ENCODE data around the gene SUPT5H.
A peak's percentile ranks its signal among the peaks of the same experiment; 100 is the strongest.

SUPT5H gene

DNA sequence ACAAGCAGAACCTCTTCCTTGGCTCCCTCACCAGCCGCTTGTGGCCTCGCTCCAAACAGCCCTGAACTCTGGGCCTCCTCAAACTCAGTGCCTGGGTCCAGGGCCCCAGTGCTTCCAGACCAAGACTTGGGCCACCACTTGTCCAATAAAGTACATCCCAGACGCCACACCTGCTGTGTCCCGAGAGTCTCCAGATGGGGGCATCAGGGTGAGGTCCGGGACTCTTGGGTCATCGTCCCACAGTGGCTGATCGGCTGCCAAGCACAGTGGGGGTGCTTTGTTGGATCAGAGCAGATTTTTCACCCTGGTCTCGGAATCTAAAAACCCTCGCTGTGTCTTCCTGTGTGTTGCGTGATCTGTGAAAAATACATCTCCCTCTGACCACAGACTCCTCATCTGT, 44.4 kb downstream of the SUPT5H start:
- DNase-seq (ENCODE audit: extremely low read depth in 1 of 2, low read depth in 1 of 2) = no peak

GRCh38 chr19:39492225-39492624, 46.8 kb downstream of the SUPT5H start:
- no peak for DNase-seq (ENCODE audit: extremely low read depth in 1 of 2, low read depth in 1 of 2)

- DNase-seq (ENCODE audit: extremely low read depth in 1 of 2, low read depth in 1 of 2) = no peak
Observed at GRCh38 chr19:39492788-39493187, 47.4 kb downstream of the SUPT5H start.

DNA sequence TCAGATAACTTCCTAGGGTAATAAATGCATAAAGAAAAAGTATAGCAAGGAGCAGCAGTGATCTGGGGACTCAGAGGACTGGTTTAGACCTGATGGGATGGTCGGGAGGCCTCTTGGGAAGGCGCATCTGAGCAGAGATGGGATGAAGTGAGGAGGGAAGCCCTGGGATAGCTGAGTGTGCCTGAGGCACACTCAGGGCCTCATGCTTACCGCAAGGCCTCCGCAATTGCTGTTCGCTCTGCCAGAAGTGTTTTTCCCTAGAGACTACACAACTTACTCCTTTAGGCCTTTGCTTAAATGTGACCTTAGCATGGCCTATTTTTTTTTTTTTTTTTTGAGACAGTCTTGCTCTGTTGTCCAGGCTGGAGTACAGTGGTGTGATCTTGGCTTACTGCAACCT, 49.3 kb downstream of the SUPT5H start:
- no peak for DNase-seq (ENCODE audit: extremely low read depth in 1 of 2, low read depth in 1 of 2)

- no peak for DNase-seq (ENCODE audit: extremely low read depth in 1 of 2, low read depth in 1 of 2)
Observed at GRCh38 chr19:39496063-39496462, 50.7 kb downstream of the SUPT5H start.

GRCh38 chr19:39497701-39497995, 52.3 kb downstream of the SUPT5H start:
- DNase-seq (ENCODE audit: extremely low read depth in 1 of 2, low read depth in 1 of 2) = no peak

DNA sequence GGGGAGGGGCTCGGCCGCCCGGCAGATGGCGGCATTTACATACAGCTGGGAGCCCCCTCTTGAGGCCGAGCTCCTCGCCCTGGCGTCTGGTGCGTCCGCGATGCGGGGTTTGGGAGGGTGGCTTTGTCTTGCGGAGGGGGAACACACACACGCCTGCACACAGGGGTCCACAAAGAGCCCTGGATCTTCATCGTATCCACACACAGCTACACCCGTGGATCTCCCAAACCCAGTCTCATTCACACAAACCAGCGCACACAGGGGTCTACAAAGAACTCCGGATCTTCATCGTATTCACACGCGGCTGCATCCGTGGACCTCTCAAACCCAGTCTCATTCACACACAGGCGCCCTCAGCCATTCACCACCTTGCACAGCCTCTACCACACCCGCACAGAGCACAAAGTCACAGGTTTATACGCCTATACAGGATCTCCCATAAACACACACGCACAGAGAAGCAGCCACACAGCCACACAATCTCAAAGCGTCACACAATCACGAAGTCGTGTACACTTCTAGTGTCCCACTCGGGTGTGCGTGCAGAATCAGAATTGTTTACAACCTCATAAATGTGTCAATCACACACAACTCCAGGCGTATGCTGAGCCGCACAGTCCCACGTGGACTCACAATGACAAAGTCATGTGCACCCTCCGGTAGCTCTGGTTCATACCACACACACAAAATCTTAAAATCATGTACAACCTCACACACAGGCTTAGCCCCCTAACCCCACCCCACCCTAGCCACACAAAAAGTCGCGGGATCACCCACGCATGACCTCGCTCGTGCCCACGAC, 52.8 kb downstream of the SUPT5H start:
- DNase-seq (ENCODE audit: extremely low read depth in 1 of 2, low read depth in 1 of 2) = no peak

GRCh38 chr19:39498798-39499642, 53.6 kb downstream of the SUPT5H start, which contains the start of gene DLL3:
DLL3 (plus strand) TSS chr19:39498947; CDS start chr19:39498975, 28 bp downstream.
- DNase-seq (ENCODE audit: extremely low read depth in 1 of 2, low read depth in 1 of 2) = no peak

GRCh38 chr19:39499932-39500331, 54.5 kb downstream of the SUPT5H start:
- DNase-seq (ENCODE audit: extremely low read depth in 1 of 2, low read depth in 1 of 2) = no peak

DNA sequence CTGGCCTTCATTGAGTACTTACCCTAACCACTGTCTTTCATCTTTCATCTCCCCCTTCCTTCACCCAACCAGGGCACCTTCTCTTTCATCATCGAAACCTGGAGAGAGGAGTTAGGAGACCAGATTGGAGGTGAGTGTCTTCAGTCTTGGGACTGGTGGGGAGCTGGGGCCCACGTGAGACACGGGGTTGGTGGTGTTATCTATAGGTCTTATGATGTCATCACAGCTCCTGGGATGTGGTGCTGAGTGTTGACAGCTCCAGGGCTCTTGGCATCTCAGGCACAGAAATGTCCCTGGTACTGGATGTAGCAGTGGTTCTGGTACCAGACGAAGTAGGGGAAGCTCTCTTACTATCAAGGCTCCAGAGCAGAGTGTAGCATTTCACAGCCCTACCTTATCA, 55.2 kb downstream of the SUPT5H start:
- no peak for DNase-seq (ENCODE audit: extremely low read depth in 1 of 2, low read depth in 1 of 2)

DNA sequence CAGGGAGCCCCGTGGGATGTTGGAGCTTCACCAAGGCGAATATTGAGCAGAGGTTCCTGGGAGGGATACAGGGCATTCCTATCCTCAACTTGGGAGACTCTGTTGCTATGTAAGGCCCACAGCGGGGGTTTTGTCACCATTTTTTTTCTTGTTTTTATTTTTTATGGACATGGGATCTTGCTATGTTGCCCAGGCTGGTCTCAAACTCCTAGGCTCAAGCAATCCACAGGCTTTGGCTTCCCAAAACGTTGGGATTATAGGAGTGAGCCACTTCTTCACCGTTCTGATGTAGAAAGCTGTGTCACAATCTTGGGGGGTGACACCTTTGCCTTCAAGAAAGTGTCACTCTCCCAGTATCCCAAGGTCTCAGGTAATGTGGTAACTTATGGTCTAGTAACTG, 56.0 kb downstream of the SUPT5H start:
- no peak for DNase-seq (ENCODE audit: extremely low read depth in 1 of 2, low read depth in 1 of 2)

DNA sequence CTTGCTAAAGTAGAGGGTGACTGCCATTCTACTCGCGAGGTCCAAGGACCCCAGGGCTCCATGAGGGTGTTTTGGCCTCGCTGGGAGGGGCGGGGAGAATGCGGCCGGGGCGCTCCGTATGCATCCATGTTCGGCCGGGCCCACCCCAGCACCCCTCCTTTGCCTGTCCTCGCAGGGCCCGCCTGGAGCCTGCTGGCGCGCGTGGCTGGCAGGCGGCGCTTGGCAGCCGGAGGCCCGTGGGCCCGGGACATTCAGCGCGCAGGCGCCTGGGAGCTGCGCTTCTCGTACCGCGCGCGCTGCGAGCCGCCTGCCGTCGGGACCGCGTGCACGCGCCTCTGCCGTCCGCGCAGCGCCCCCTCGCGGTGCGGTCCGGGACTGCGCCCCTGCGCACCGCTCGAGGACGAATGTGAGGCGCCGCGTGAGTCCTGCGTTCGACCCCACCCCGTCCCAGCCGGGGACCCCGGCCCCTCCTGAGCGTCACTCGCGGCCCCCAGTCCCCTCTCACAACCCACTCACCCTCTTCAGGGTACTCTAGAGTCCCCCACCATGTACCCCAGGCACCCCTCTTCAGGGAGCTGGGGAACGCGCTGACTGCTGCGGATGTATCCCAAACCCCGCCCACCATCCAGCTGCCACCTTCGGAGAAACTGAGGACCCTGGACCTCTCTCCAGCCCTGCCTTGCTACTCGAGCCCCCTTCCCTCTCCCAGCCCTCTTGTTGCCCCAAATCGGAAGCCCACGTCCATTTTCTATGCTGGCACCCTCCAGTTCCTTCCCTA, 57.4 kb downstream of the SUPT5H start:
- DNase-seq (ENCODE audit: extremely low read depth in 1 of 2, low read depth in 1 of 2) = peak; percentile 43 to 60

DNA sequence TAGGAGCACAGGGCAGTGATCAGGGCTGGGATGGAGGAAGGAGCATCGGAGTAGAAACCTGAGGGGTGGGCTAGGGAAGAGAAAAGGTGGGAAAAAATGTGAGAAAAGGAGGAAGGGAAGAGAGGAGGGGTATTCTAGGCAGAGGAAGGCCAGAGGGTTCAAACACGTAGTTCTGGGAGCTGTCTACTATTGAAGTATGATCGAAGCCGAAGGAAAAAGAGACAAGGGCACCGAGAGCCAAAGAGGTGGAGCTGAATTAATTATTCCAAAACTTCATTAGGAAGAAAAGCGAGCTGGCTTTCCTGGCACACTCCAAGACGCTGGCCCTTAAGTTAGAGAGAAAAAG, 61.2 kb downstream of the SUPT5H start:
- DNase-seq (ENCODE audit: extremely low read depth in 1 of 2, low read depth in 1 of 2) = no peak

- DNase-seq (ENCODE audit: extremely low read depth in 1 of 2, low read depth in 1 of 2) = peak; percentile 47 to 54
Observed at GRCh38 chr19:39506944-39507714, 61.7 kb downstream of the SUPT5H start.

GRCh38 chr19:39507715-39508364, 62.5 kb downstream of the SUPT5H start:
- DNase-seq (ENCODE audit: extremely low read depth in 1 of 2, low read depth in 1 of 2) = no peak

GRCh38 chr19:39508629-39509028, 63.2 kb downstream of the SUPT5H start:
- DNase-seq (ENCODE audit: extremely low read depth in 1 of 2, low read depth in 1 of 2) = no peak

DNA sequence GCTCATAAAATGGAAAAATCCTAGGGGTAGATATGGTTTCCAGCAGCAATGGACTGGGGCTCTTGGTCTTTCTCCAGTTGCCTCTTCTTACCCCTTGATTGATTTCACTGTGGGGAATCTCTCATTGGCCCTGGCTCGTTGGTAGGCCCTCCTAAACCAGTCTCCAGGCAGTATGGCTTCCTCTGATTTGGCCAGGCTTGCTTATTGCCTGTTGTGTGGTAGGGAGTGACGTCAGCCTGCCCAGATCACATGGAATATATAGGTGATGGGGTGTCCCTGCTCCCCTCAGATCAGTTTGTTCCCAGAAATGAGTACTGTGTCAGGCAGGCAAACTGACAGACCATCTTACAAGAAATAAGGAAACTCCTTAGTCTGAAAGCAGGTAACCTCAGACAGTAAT, 63.9 kb downstream of the SUPT5H start:
- DNase-seq (ENCODE audit: extremely low read depth in 1 of 2, low read depth in 1 of 2) = no peak

- no peak for DNase-seq (ENCODE audit: extremely low read depth in 1 of 2, low read depth in 1 of 2)
Observed at GRCh38 chr19:39512988-39513387, 67.6 kb downstream of the SUPT5H start.

DNA sequence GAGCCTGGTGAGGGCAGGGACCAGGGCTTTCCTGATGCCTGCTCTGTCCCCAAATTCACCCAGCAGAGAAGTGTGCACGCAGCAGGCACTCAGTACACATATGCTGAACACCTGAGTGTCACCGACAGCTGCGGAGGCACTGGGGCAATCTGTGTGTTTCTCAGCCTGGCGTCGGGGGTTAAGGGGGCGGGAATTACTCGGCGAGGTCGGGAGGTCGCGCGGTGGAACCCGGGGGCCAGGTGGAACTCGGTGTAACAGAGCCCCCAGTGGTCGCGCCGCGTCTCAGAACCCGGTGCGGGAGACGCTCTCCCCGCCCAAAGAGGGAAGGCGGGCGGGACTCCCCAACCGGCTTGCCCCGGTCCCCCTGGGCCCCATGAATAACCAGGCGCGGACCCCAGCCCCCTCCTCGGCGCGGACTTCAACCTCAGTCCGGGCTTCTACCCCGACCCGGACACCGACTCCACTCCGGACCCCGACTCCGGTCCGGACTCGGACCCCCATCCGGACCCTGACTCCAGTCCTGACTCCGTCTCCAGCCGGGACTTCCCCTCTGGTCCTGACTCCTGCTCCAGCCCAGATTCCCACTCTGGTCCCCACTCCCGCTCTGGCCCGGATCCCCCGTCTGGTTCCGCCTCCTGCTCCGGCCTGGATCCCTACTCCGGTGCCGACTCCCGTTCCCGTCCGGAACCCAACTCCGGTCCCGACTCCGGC, 69.6 kb downstream of the SUPT5H start, which contains the start of gene SELENOV:
SELENOV (plus strand) TSS at position 300 of the 711 bp plus-strand sequence; CDS start at position 374, 74 bp downstream.
- DNase-seq (ENCODE audit: extremely low read depth in 1 of 2, low read depth in 1 of 2) = peak in 1 of 2 donors; percentile 7

Data from stimulated activated CD8-positive, alpha-beta memory T cell treated with anti-CD3 and anti-CD28 coated beads, Interleukin-7, amount 100 ng/mL, for 48 hours (primary cell).